Upper lobe of left lung (tissue), 4 donors: Measurements from ENCODE around the gene ERI3.

Experiments used
- POLR2A ChIP-seq, 4 donors: fragments of 450-650 bp; IDR thresholded peaks; one replicate each; pipeline ENCODE4 v1.5.1; 2016 to 2017; ENCODE audit warnings: antibody characterized with exemption in 4 of 4, mild to moderate bottlenecking in 2 of 4
- TF ChIP-seq, protein P1 (sequence below), 6 experiments: fragments of 450-650 bp in 4 of 6; fragments of 200-600 bp in 2 of 6; sonication (generic) in 2 of 6; IDR thresholded peaks; one replicate each; pipeline ENCODE4 v1.5.1; 2016 to 2019; ENCODE audit warnings: antibody characterized with exemption in 6 of 6

DNA sequence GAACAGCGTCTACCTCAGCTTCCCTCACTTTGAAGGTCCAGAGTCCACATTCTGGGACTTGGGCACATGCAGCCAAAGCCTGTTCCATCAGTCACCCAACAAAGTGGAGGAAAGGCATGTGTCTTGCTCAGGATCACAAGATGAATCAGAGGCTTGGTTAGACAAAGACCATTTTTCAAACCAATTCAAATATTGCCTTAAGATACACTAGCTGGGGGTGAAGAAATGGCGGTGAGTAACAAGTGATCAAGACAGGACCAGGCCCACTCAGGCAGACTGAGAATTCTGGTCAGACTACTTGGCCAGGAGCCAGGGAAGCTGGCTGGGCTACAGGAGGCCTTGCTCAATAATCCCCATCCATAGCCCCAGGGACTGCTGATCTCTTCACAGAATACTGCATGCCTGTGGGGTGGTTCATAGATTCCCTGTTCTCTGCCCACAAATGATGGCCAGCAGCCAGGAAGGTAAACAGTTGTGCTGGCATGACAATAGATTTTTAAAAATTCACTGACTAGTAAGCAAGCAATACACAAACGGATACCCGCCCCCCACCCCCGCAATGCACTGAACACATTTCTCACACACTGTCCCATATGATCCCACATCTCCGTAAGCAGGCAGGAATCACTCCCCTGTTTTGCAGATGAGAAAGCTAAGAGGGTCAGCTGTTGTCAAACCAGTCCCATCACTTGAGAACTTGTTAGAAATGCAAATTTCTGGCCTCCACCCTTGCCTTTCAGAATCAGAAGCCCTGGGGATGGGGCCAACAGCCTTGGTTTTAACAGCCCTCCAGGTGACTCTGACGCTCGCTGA, 27.2 kb downstream of the ERI3 start:
- TF ChIP-seq, protein P1, sequence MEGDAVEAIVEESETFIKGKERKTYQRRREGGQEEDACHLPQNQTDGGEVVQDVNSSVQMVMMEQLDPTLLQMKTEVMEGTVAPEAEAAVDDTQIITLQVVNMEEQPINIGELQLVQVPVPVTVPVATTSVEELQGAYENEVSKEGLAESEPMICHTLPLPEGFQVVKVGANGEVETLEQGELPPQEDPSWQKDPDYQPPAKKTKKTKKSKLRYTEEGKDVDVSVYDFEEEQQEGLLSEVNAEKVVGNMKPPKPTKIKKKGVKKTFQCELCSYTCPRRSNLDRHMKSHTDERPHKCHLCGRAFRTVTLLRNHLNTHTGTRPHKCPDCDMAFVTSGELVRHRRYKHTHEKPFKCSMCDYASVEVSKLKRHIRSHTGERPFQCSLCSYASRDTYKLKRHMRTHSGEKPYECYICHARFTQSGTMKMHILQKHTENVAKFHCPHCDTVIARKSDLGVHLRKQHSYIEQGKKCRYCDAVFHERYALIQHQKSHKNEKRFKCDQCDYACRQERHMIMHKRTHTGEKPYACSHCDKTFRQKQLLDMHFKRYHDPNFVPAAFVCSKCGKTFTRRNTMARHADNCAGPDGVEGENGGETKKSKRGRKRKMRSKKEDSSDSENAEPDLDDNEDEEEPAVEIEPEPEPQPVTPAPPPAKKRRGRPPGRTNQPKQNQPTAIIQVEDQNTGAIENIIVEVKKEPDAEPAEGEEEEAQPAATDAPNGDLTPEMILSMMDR (IDR thresholded peaks at IDR 0.05), result no peak
- TF ChIP-seq POLR2A (IDR thresholded peaks at IDR 0.05), result no peak
